HCT116 (cell line): ENCODE measurements around the gene CDC42BPB.

Experiments
- CBX3 ChIP-seq: IDR thresholded peaks from 2 replicates; pipeline ENCODE4 v1.6.1; 2012; ENCODE audit warnings: low read depth
- CEBPB ChIP-seq: IDR thresholded peaks from 2 replicates; pipeline ENCODE4 v1.6.1; 2012; ENCODE audit warnings: low read depth
- CTCF ChIP-seq, 3 experiments: fragments of 200-600 bp in 1 of 3; sonication (generic) in 1 of 3; IDR thresholded peaks in 2 of 3; conservative IDR thresholded peaks in 1 of 3; 2 replicates each; pipeline ENCODE4 v1.5.1; 2012 to 2017; ENCODE audit warnings: low read depth in 2 of 3, low read length in 2 of 3, antibody characterized with exemption in 1 of 3, borderline replicate concordance in 1 of 3, control low read depth in 1 of 3, mild to moderate bottlenecking in 1 of 3, mixed read lengths in 1 of 3, mixed run types in 1 of 3, moderate library complexity in 1 of 3; ENCODE audit not compliant: insufficient read depth in 1 of 3
- EGR1 ChIP-seq: IDR thresholded peaks from 2 replicates; pipeline ENCODE4 v1.6.1; 2012; ENCODE audit warnings: low read depth
- EZH2 ChIP-seq: fragments of 200-600 bp; sonication (generic); IDR thresholded peaks from 2 replicates; pipeline ENCODE4 v1.6.1; 2017; ENCODE audit warnings: antibody characterized with exemption, mixed run types
- FOSL1 ChIP-seq: IDR thresholded peaks from 2 replicates; pipeline ENCODE4 v1.6.1; 2012; ENCODE audit warnings: low read depth
- MAX ChIP-seq: IDR thresholded peaks from 2 replicates; pipeline ENCODE4 v1.6.1; 2012
- POLR2A ChIP-seq: IDR thresholded peaks from 2 replicates; pipeline ENCODE4 v1.7.0; 2011; ENCODE audit warnings: borderline replicate concordance; ENCODE audit not compliant: insufficient read depth, insufficient read length; ENCODE audit errors: extremely low read depth
- POLR2AphosphoS5 ChIP-seq: IDR thresholded peaks from 2 replicates; pipeline ENCODE4 v1.6.1; 2011; ENCODE audit warnings: mild to moderate bottlenecking, low read depth, low read length, moderate library complexity
- SIN3A ChIP-seq: IDR thresholded peaks from 2 replicates; pipeline ENCODE4 v1.6.1; 2012; ENCODE audit warnings: low read depth
- SP1 ChIP-seq: IDR thresholded peaks from 2 replicates; pipeline ENCODE4 v1.6.1; 2012; ENCODE audit warnings: low read depth
- TCF7L2 ChIP-seq: IDR thresholded peaks from 2 replicates; pipeline ENCODE4 v1.7.0; 2011; ENCODE audit warnings: borderline replicate concordance, inconsistent platforms; ENCODE audit not compliant: insufficient read depth, insufficient read length; ENCODE audit errors: extremely low read depth
- ZBTB33 ChIP-seq: IDR thresholded peaks from 2 replicates; pipeline ENCODE4 v1.6.1; 2011; ENCODE audit warnings: mild to moderate bottlenecking, low read length, moderate library complexity; ENCODE audit not compliant: insufficient replicate concordance; ENCODE audit errors: extremely low read depth

- TF ChIP-seq EZH2 (no peak), CTCF (IDR thresholded peaks at IDR 0.05 in 2 of 3, conservative IDR thresholded peaks at IDR 0.05 in 1 of 3; ENCODE audit: borderline replicate concordance in 1 of 3, insufficient read depth in 1 of 3, low read depth in 2 of 3, low read length in 2 of 3) (no peak), POLR2A (no peak), EGR1 (no peak), CBX3 (no peak), CEBPB (no peak), POLR2AphosphoS5 (no peak), TCF7L2 (no peak), MAX (no peak), SIN3A (no peak), SP1 (no peak), ZBTB33 (no peak), FOSL1 (no peak)
Observed at GRCh38 chr14:102917056-102917385, 140.3 kb downstream of the CDC42BPB start.
